ENCODE data around the gene NCKAP5L. TPM values are rescaled to one million over a fixed set of nuclear protein-coding genes. Genes with fewer than 3 reads are reported as not detected.

NCKAP5L gene
- total and polyA plus RNA-seq, 8 donors, result 4.1 to 18.3 (median 7.2) TPM

DNA sequence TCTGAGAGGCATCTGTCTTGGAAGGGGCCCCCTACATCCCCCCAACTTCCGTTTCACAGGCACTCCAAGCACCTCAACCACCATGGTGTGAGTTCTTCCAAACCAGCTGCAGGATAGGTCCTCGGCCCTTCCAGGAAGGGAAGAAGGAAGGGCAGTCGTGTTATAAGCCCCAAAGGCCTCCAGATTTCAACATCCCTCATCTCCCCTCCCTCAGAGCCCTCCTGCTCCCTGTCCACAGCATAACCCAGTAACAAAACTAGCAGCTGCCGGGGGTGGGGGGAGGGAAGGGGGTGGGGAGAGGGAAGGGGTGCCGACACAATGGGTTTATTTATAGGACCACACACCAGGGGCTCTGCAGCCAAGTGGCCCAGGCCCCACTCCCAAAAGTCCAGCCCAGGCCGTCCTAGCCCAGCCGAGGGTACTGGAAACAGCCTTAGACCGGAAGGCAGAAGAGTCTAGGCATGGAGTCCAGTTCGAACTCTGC, 18.3 kb downstream of the NCKAP5L start:
- H3K9me3 ChIP-seq, result no peaks in the 10 kb centered on the region
- H3K4me1 ChIP-seq, result no peaks in the 10 kb centered on the region
- TF ChIP-seq, protein P1, sequence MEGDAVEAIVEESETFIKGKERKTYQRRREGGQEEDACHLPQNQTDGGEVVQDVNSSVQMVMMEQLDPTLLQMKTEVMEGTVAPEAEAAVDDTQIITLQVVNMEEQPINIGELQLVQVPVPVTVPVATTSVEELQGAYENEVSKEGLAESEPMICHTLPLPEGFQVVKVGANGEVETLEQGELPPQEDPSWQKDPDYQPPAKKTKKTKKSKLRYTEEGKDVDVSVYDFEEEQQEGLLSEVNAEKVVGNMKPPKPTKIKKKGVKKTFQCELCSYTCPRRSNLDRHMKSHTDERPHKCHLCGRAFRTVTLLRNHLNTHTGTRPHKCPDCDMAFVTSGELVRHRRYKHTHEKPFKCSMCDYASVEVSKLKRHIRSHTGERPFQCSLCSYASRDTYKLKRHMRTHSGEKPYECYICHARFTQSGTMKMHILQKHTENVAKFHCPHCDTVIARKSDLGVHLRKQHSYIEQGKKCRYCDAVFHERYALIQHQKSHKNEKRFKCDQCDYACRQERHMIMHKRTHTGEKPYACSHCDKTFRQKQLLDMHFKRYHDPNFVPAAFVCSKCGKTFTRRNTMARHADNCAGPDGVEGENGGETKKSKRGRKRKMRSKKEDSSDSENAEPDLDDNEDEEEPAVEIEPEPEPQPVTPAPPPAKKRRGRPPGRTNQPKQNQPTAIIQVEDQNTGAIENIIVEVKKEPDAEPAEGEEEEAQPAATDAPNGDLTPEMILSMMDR (IDR thresholded peaks at IDR 0.05), result no peak
- no peak for FAIRE-seq
- WGBS, 2 donors, result 71 to 75% methylated on average over 8 to 9 of the region's 9 CpGs
- peaks cover 0 to 2% (median 0%) of the 10 kb centered on the region in 3 donors for H3K36me3 ChIP-seq
- no peak overlapping the region for H3K27ac ChIP-seq
- intact Hi-C loops (cut with DNase I), result no loop called here
- no peak overlapping the region for H3K4me3 ChIP-seq
- peak in 1 of 4 donors; percentile 17 for ATAC-seq
- no peaks in the 10 kb centered on the region for H3K27me3 ChIP-seq
- no peak for DNase-seq

DNA sequence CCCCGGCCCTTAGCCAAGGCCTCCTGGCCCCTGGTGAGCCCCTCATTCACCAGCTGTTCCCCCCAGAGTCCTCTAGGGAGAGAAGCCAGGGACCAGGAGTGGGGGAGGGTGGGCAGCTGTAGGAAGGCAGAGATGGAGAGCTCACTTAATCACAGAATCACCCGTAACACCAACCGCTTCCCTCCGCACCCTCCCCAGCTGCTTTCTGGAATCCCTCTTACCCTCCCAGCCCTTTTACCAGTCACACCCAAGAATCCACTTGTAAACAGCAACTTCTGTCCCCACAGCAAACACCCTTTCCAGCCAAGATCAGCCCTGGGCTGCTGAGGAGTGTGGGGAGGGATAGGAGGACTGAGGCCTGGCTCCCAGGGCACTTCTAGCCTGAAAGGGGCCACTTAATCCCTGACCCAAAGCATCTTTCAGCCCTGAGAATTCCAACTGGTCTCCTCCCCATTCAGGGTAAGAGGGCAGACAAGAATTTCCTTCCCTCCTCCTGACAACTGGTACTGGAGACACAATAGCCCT, 18.8 kb downstream of the NCKAP5L start:
- H3K27me3 ChIP-seq, result no peaks in the 10 kb centered on the region
- TF ChIP-seq, protein P1 (IDR thresholded peaks at IDR 0.05), result no peak
- 80 to 84% methylated on average over 2 to 4 of the region's 4 CpGs for WGBS, 2 donors
- FAIRE-seq (no peak), DNase-seq (no peak), ATAC-seq (peak in 2 of 4 donors; percentile 24 to 25)
- intact Hi-C loops (cut with DNase I), result no loop called here
- H3K9me3 ChIP-seq, result no peaks in the 10 kb centered on the region
- no peak overlapping the region for H3K27ac ChIP-seq
- H3K4me1 ChIP-seq, result no peaks in the 10 kb centered on the region
- H3K36me3 ChIP-seq, result peaks cover 0 to 5% (median 0%) of the 10 kb centered on the region in 3 donors
- no peak overlapping the region for H3K4me3 ChIP-seq

DNA sequence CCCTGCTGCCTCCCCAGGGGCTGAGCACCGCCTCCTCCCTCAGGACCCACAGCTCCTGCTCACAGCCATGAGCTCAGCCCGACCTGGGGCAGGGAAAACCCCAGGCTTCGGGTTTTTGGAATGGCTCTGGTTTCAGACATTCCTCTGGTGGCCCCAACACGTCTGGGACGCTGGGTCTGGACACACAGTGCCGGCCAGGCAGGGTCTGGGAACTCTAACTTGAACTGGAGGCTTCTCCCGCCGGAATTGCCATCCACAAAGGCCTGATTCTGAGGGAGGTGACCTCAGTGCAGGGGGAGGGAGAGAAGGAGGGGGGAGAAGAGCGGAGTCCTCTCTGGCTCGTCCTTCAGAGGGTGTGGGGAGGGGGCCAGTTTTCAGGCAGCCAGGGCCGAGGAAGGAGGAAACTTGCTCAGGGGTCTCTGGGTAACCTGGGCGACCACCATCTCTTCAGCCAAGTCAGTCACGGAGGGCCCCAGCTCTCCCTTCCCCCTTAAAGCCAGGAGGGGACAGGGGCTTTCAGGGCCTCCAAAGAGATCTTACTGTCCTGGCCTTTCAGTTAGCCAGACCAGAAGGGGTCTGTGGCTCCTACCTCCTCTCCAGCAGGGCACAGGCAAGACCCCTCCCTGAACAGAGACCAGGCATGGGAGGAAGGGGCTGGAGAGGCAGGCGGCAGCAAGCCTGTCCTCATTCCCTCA, 19.4 kb downstream of the NCKAP5L start:
- no peak overlapping the region for H3K27ac ChIP-seq
- no peak overlapping the region for H3K4me3 ChIP-seq
- H3K36me3 ChIP-seq, result peaks cover 0 to 5% (median 0%) of the 10 kb centered on the region in 3 donors
- WGBS, 2 donors, result 81 to 82% methylated on average over 12 to 14 of the region's 14 CpGs
- ATAC-seq, result peak in 3 of 4 donors; percentile 28 to 49 (median 46)
- no peak for DNase-seq
- no peaks in the 10 kb centered on the region for H3K9me3 ChIP-seq
- no peaks in the 10 kb centered on the region for H3K27me3 ChIP-seq
- H3K4me1 ChIP-seq, result no peaks in the 10 kb centered on the region
- intact Hi-C loops (cut with DNase I), result no loop called here
- TF ChIP-seq, protein P1 (IDR thresholded peaks at IDR 0.05), result no peak
- no peak for FAIRE-seq

DNA sequence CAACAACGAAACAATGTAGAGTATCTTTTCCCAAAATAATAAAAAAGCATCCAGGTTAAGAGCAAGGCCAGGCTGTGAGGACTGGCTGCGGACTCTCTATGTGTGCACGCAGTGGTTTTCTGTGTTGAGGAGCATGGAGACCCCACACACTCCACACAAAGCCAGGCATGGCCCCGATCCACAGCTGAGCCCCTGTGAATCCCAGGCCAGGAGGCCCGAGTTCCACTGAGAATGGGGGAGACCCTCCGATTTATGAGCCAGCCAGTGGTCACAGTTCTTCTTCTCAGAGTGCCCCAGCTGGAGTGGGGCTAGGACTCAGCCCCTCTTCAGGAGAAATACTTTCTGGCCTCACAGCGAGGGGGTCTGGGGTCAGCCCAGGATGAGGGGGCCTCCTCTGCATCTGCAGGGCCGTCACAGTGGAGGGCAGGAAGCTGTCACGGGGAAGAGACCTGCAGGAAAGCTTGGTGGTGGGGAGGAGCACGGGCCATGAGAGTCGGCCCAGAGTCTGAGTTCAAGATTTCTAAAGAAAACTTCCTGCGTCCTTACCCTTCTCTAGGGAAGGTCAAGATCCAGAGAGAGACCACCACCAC, 20.1 kb downstream of the NCKAP5L start:
- H3K27ac ChIP-seq, result no peak overlapping the region
- H3K36me3 ChIP-seq, result peaks cover 0 to 5% (median 0%) of the 10 kb centered on the region in 3 donors
- 84 to 89% methylated on average over 12 of the region's 12 CpGs for WGBS, 2 donors
- H3K9me3 ChIP-seq, result no peaks in the 10 kb centered on the region
- ATAC-seq (no peak), FAIRE-seq (no peak), DNase-seq (no peak)
- TF ChIP-seq, protein P1 (IDR thresholded peaks at IDR 0.05), result no peak
- H3K4me3 ChIP-seq, result no peak overlapping the region
- H3K27me3 ChIP-seq, result no peaks in the 10 kb centered on the region
- no peaks in the 10 kb centered on the region for H3K4me1 ChIP-seq
- intact Hi-C loops (cut with DNase I), result no loop called here
